ENCODE results near the gene MLIP.

MLIP gene

DNA sequence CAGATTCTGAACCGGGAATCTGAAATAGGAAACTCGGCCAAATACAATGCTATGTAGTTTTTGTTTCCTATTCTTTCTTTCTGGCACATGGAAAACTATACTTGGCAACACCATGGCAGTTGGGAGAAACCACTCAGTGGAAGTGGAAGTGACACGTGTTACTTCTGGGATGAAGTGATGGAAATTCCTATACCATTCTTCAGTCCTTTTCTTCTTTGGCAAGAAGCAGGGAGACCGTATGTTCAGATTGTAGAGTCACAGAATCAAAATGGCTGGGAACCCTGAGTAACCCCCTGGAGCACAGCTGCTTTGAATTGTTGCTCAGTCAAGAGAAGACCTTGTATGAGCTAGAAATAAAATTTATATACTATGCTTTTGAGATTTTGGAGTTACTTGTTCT lies 178.2 kb downstream of the MLIP start:
- Histone ChIP-seq H3K36me3 (no peaks in the 10 kb centered on the region), H3K9me3 (no peaks in the 10 kb centered on the region), H3K4me3 (ENCODE audit: low read depth in 1 of 2, low read length in 1 of 2) (no peak overlapping the region), H3K4me1 (ENCODE audit: control insufficient read depth in 1 of 2, insufficient read depth in 1 of 2, low read depth in 1 of 2, low read length in 1 of 2) (no peaks in the 10 kb centered on the region), H3K27me3 (no peaks in the 10 kb centered on the region), H3K27ac (no peak overlapping the region)
- no peak for TF ChIP-seq CTCF (IDR thresholded peaks at IDR 0.05)

- no peaks in the 10 kb centered on the region for H3K9me3 ChIP-seq
- no peaks in the 10 kb centered on the region for H3K27me3 ChIP-seq
- no peak overlapping the region for H3K27ac ChIP-seq
- H3K36me3 ChIP-seq = no peaks in the 10 kb centered on the region
- no peaks in the 10 kb centered on the region for H3K4me1 ChIP-seq (ENCODE audit: control insufficient read depth in 1 of 2, insufficient read depth in 1 of 2, low read depth in 1 of 2, low read length in 1 of 2)
- H3K4me3 ChIP-seq (ENCODE audit: low read depth in 1 of 2, low read length in 1 of 2) = no peak overlapping the region
- no peak for TF ChIP-seq CTCF (IDR thresholded peaks at IDR 0.05)
Measured at GRCh38 chr6:54291146-54291545, 179.9 kb downstream of the MLIP start.

DNA sequence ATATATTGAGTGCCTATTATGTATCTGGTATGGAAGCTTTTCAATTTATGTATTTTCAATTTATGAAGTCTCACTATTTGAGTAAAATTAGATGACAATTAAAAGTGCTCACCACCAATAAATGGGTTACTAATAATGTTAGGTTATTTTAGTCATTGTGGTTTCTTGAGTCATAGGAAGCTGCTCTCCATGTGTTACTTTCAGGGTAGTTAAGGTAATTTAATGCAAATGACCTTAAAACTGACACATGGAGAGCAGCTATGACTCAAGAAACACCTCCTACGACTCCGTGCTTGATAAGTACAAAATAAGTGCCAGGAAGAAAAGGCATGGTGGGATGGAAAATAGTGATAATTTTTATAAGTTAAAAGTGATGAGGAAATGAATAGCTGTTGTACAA lies 180.5 kb downstream of the MLIP start:
- no peaks in the 10 kb centered on the region for H3K36me3 ChIP-seq
- H3K27me3 ChIP-seq = no peaks in the 10 kb centered on the region
- no peaks in the 10 kb centered on the region for H3K9me3 ChIP-seq
- no peak overlapping the region for H3K27ac ChIP-seq
- no peak overlapping the region for H3K4me3 ChIP-seq (ENCODE audit: low read depth in 1 of 2, low read length in 1 of 2)
- no peaks in the 10 kb centered on the region for H3K4me1 ChIP-seq (ENCODE audit: control insufficient read depth in 1 of 2, insufficient read depth in 1 of 2, low read depth in 1 of 2, low read length in 1 of 2)
- no peak for TF ChIP-seq CTCF (IDR thresholded peaks at IDR 0.05)

DNA sequence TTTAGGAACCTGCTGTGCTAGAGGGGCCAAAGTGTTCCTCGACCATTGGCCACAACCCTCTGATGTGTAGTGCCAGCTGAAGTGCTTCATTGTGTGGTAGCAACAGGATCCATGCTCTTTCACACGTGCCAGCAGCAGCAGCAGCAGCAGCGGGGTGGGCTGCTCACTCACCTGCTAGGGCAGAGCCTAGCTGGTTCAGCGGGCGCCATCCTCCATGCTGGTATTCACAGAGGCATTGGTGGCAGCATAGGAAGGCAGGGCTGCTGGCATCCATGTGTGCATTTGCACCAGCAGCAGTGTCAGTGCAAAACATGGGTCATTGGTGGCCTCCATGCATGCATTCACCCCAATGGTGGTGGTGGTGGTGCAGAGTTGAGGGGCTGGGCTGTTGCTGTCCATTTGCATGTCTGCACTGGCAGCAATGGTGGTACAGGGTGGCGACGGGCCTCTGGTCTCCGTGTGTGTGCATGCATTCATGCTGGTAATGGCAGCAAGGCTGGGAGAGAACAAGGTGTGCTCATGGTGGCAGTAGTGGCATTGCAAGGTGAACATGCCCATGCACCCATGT lies 183.8 kb downstream of the MLIP start:
- H3K4me3 ChIP-seq (ENCODE audit: low read depth in 1 of 2, low read length in 1 of 2) = no peak overlapping the region
- no peaks in the 10 kb centered on the region for H3K36me3 ChIP-seq
- H3K27me3 ChIP-seq = no peaks in the 10 kb centered on the region
- TF ChIP-seq CTCF (IDR thresholded peaks at IDR 0.05) = no peak
- H3K9me3 ChIP-seq = no peaks in the 10 kb centered on the region
- no peak overlapping the region for H3K27ac ChIP-seq
- no peaks in the 10 kb centered on the region for H3K4me1 ChIP-seq (ENCODE audit: control insufficient read depth in 1 of 2, insufficient read depth in 1 of 2, low read depth in 1 of 2, low read length in 1 of 2)

- H3K4me1 ChIP-seq (ENCODE audit: control insufficient read depth in 1 of 2, insufficient read depth in 1 of 2, low read depth in 1 of 2, low read length in 1 of 2) = no peaks in the 10 kb centered on the region
- no peak overlapping the region for H3K27ac ChIP-seq
- no peaks in the 10 kb centered on the region for H3K9me3 ChIP-seq
- no peak for TF ChIP-seq CTCF (IDR thresholded peaks at IDR 0.05)
- H3K27me3 ChIP-seq = no peaks in the 10 kb centered on the region
- no peak overlapping the region for H3K4me3 ChIP-seq (ENCODE audit: low read depth in 1 of 2, low read length in 1 of 2)
- no peaks in the 10 kb centered on the region for H3K36me3 ChIP-seq
Measured at GRCh38 chr6:54299542-54300269, 188.5 kb downstream of the MLIP start.

Data from neutrophil (primary cell).